Glutamatergic neuron (in vitro differentiated cells): ENCODE results near the gene TOMM40. TPM values are rescaled to one million over a fixed set of nuclear protein-coding genes. Genes with fewer than 3 reads are reported as not detected.

ENCODE experiments used
- DNase-seq: peaks from one replicate; pipeline ENCODE4 v3.0.0; 2022
- H3K27ac Mint-ChIP-seq: one replicate; pipeline ENCODE4 v1.8.0; 2020; ENCODE audit warnings: mild to moderate bottlenecking, mixed read lengths, inconsistent platforms; ENCODE audit not compliant: unreplicated experiment
- H3K27me3 Mint-ChIP-seq: one replicate; pipeline ENCODE4 v1.8.0; 2020; ENCODE audit warnings: mild to moderate bottlenecking, moderate library complexity, mixed read lengths, inconsistent platforms; ENCODE audit not compliant: unreplicated experiment
- H3K36me3 Mint-ChIP-seq: one replicate; pipeline ENCODE4 v1.8.0; 2020; ENCODE audit warnings: mild to moderate bottlenecking, mixed read lengths, inconsistent platforms; ENCODE audit not compliant: unreplicated experiment
- H3K4me1 Mint-ChIP-seq: one replicate; pipeline ENCODE4 v1.8.0; 2020; ENCODE audit warnings: mild to moderate bottlenecking, low read depth, mixed read lengths, inconsistent platforms; ENCODE audit not compliant: unreplicated experiment
- H3K4me3 Mint-ChIP-seq: one replicate; pipeline ENCODE4 v1.8.0; 2020; ENCODE audit warnings: mild to moderate bottlenecking, mixed read lengths, inconsistent platforms; ENCODE audit not compliant: unreplicated experiment
- H3K9me3 Mint-ChIP-seq: one replicate; pipeline ENCODE4 v1.8.0; 2020; ENCODE audit warnings: mild to moderate bottlenecking, moderate library complexity, mixed read lengths, inconsistent platforms; ENCODE audit not compliant: unreplicated experiment
- CTCF ChIP-seq: fragments of 200-600 bp; sonication (generic); IDR thresholded peaks from one replicate; pipeline ENCODE4 v1.5.0; 2021; ENCODE audit not compliant: partially characterized antibody, unreplicated experiment
- total RNA-seq: library from RNA; stranded (reverse); fragmentation: NEBNext Ultra II Directional; extraction: Animal tissue kit (Norgen Biotek cat#: 25700); gene quantifications from one replicate; pipeline ENCODE4 v1.2.1, GENCODE V29; 2021; ENCODE audit not compliant: unreplicated experiment

TOMM40 gene
- total RNA-seq, 1 donor from 2014 or later, result 57.8 TPM

GRCh38 chr19:44871809-44872208 is 19.2 kb upstream of the TOMM40 start:
- H3K9me3 Mint-ChIP-seq, result peaks cover 2% of the 10 kb centered on the region
- H3K36me3 Mint-ChIP-seq, result peaks cover 6% of the 10 kb centered on the region

GRCh38 chr19:44872661-44873060 is 18.4 kb upstream of the TOMM40 start:
- Mint-ChIP-seq H3K4me3 (no peak overlapping the region), H3K27me3 (peaks cover 6% of the 10 kb centered on the region), H3K36me3 (peaks cover 6% of the 10 kb centered on the region), H3K9me3 (no peaks in the 10 kb centered on the region), H3K4me1 (peaks cover 1% of the 10 kb centered on the region), H3K27ac (no peak overlapping the region)
- TF ChIP-seq CTCF, result no peak
- no peak for DNase-seq

More at GRCh38 chr19:44871809-44872208, 19.2 kb upstream of the TOMM40 start:
- Mint-ChIP-seq H3K27me3 (peaks cover 6% of the 10 kb centered on the region), H3K27ac (no peak overlapping the region), H3K4me1 (peaks cover 1% of the 10 kb centered on the region), H3K4me3 (no peak overlapping the region)
- no peak for DNase-seq
- no peak for TF ChIP-seq CTCF

DNA sequence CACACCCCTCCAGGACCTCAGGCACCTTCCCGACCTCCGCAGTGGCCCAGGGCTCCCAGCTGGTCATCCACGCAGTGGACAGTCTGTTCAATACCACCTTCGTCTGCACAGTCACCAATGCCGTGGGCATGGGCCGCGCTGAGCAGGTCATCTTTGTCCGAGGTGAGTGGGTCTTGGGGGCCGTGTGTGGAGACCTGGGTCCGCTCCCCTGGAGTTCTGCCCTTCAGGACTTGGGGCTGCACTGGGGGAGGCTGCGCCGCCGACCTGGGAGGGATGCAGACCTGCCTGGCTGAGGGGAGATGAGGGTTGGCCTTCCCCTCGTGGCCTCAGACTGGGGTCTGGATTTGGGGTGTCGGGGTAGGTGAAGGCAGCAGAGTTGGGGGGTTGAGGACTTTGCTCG is 16.7 kb upstream of the TOMM40 start:
- peaks cover 4% of the 10 kb centered on the region for H3K9me3 Mint-ChIP-seq
- no peak overlapping the region for H3K4me3 Mint-ChIP-seq
- H3K27me3 Mint-ChIP-seq, result peaks cover 4% of the 10 kb centered on the region
- no peak overlapping the region for H3K27ac Mint-ChIP-seq
- peaks cover 6% of the 10 kb centered on the region for H3K36me3 Mint-ChIP-seq
- no peak for TF ChIP-seq CTCF
- peaks cover 1% of the 10 kb centered on the region for H3K4me1 Mint-ChIP-seq
- DNase-seq, result no peak

- Mint-ChIP-seq H3K36me3 (peaks cover 6% of the 10 kb centered on the region), H3K9me3 (peaks cover 4% of the 10 kb centered on the region), H3K4me1 (peaks cover 1% of the 10 kb centered on the region), H3K27me3 (peaks cover 4% of the 10 kb centered on the region), H3K4me3 (no peak overlapping the region), H3K27ac (no peak overlapping the region)
- TF ChIP-seq CTCF, result no peak
- no peak for DNase-seq
These were observed 15.2 kb upstream of the TOMM40 start for GRCh38 chr19:44875666-44876451.

DNA sequence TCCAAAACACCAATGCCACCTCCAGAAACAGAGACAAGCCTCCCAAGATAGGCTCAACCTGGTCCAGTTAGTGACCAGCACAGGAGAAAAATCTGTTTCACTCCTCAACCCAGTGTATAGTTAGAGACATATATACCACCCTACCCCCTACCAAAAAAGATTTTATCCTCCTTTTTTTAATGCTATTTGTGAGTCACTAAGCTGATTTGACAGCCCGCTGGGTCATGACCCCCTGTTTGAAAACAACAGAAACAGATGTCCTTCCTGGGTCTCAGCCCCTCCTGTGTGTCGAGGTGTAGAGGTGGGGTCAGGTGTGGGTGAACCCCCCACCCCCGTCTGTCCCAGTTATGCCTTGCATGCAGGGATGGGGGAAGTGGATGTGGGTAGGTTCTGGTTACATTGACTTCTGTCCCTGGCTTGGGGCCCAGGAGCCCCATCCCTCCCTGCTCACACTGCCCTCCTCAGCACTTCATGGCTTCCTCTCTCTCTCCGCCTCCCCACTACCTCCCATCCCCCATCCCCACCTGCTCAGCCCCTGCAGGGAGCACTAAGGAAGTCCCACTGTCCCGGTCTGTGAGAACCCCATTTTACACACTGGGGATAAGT is 14.0 kb upstream of the TOMM40 start:
- Mint-ChIP-seq H3K4me1 (peaks cover 1% of the 10 kb centered on the region), H3K36me3 (peaks cover 5% of the 10 kb centered on the region), H3K27me3 (peaks cover 4% of the 10 kb centered on the region), H3K27ac (no peak overlapping the region), H3K4me3 (no peak overlapping the region), H3K9me3 (peaks cover 6% of the 10 kb centered on the region)
- TF ChIP-seq CTCF, result no peak
- no peak for DNase-seq
